Uterus (tissue), 4 donors: Measurements from ENCODE around the gene SNCB. TPM values are rescaled to one million over a fixed set of nuclear protein-coding genes. Genes with fewer than 3 reads are reported as not detected.

Experiments
- DNase-seq, 2 donors: peaks; one replicate each; pipeline ENCODE4 v3.0.0-alpha.2; 2019 to 2020
- H3K27ac ChIP-seq, 2 donors: fragments of 200-600 bp; sonication (generic); 1 replicate in 1 of 2; 2 replicates in 1 of 2; pipeline ENCODE4 v1.5.1; 2016 to 2018
- H3K27me3 ChIP-seq, 2 donors: fragments of 200-600 bp; sonication (generic); one replicate each; pipeline ENCODE4 v1.5.1; 2018 to 2019; ENCODE audit warnings: control low read depth in 1 of 2
- H3K36me3 ChIP-seq, 2 donors: fragments of 200-600 bp; sonication (generic); one replicate each; pipeline ENCODE4 v1.5.1; 2019; ENCODE audit warnings: control low read depth in 1 of 2
- H3K4me1 ChIP-seq, 2 donors: fragments of 200-600 bp; sonication (generic); one replicate each; pipeline ENCODE4 v1.5.1; 2018 to 2019; ENCODE audit warnings: control low read depth in 1 of 2
- H3K4me3 ChIP-seq, 2 donors: fragments of 200-600 bp; sonication (generic); 1 replicate in 1 of 2; 2 replicates in 1 of 2; pipeline ENCODE4 v1.5.1; 2018 to 2019; ENCODE audit warnings: mild to moderate bottlenecking in 1 of 2
- H3K9me3 ChIP-seq, 2 donors: fragments of 200-600 bp; sonication (generic); one replicate each; pipeline ENCODE4 v1.5.1; 2019; ENCODE audit warnings: control low read depth in 1 of 2
- CTCF ChIP-seq, 4 experiments: fragments of 200-600 bp in 2 of 4; fragments of 450-650 bp in 2 of 4; sonication (generic) in 2 of 4; IDR thresholded peaks; one replicate each; pipeline ENCODE4 v1.5.1; 2016 to 2019; ENCODE audit warnings: antibody characterized with exemption in 4 of 4, mild to moderate bottlenecking in 2 of 4, moderate library complexity in 1 of 4
- POLR2A ChIP-seq, 2 donors: fragments of 450-650 bp; IDR thresholded peaks; one replicate each; pipeline ENCODE4 v1.6.1; 2016; ENCODE audit warnings: antibody characterized with exemption in 2 of 2, mild to moderate bottlenecking in 1 of 2, moderate library complexity in 1 of 2
- intact Hi-C: fragments of 100-400 bp; cut with DNase I; formaldehyde crosslinking; loops from one replicate; pipeline ENCODE4 v1.15.1; 2023; ENCODE audit warnings: low total_unique reads
- total RNA-seq, 4 donors: library from RNA; depleted of rRNA in 3 of 4; stranded (reverse); fragments of >200 nt in 3 of 4; gene quantifications; one replicate each; pipeline versions ENCODE4 v1.1.0 to v1.2.4, GENCODE V29; 2014 to 2023
- donor health status: DM: yes; HTN: yes; CAD: no.

The SNCB gene
- total RNA-seq, 4 donors from 2014 or later: not detected

GRCh38 chr5:176614805-176615478 is 15.4 kb downstream of the SNCB start:
- H3K36me3 ChIP-seq: no peaks in the 10 kb centered on the region

GRCh38 chr5:176612855-176613254 is 17.5 kb downstream of the SNCB start:
- TF ChIP-seq POLR2A (IDR thresholded peaks at IDR 0.05) (no peak), CTCF (IDR thresholded peaks at IDR 0.05) (no peak)
- Histone ChIP-seq H3K36me3 (no peaks in the 10 kb centered on the region), H3K27ac (no peak overlapping the region), H3K27me3 (peaks cover 0 to 8% of the 10 kb centered on the region in 2 donors), H3K4me1 (peaks cover 0 to 9% of the 10 kb centered on the region in 2 donors), H3K9me3 (no peaks in the 10 kb centered on the region), H3K4me3 (no peak overlapping the region)
- DNase-seq: no peak
- intact Hi-C loops: no loop called here

More at GRCh38 chr5:176614805-176615478, 15.4 kb downstream of the SNCB start:
- no peak for TF ChIP-seq POLR2A (IDR thresholded peaks at IDR 0.05)
- TF ChIP-seq CTCF (IDR thresholded peaks at IDR 0.05): no peak
- H3K27ac ChIP-seq: no peak overlapping the region
- intact Hi-C loops: no loop called here
- peaks cover 0 to 16% of the 10 kb centered on the region in 2 donors for H3K4me1 ChIP-seq
- DNase-seq: no peak
- H3K9me3 ChIP-seq: no peaks in the 10 kb centered on the region
- no peak overlapping the region for H3K4me3 ChIP-seq
- peaks cover 16 to 19% of the 10 kb centered on the region in 2 donors for H3K27me3 ChIP-seq

DNA sequence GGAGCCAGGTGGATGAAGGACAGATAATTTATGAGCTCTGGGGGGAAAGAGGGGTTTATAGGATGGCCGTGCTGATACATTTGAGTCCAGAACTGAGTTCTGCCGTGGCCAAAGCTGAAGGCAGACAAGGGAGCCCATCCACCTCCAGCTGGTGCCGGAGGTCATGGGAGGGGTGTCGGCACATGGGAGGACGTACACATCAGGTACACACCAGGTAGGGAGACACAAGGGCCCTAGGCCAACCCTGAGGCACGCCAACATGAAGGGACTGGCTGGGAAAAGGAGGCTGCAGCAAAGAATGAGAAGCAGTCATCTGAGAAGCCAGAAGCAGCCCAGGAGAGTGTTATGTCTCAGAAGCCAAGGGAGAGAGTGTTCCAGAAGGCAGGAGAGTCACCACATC is 18.3 kb downstream of the SNCB start:
- intact Hi-C loops: no loop called here
- TF ChIP-seq CTCF (IDR thresholded peaks at IDR 0.05) (no peak), POLR2A (IDR thresholded peaks at IDR 0.05) (no peak)
- no peaks in the 10 kb centered on the region for H3K36me3 ChIP-seq
- peaks cover 0 to 9% of the 10 kb centered on the region in 2 donors for H3K4me1 ChIP-seq
- no peaks in the 10 kb centered on the region for H3K9me3 ChIP-seq
- peaks cover 0 to 8% of the 10 kb centered on the region in 2 donors for H3K27me3 ChIP-seq
- no peak for DNase-seq
- H3K4me3 ChIP-seq: no peak overlapping the region
- H3K27ac ChIP-seq: no peak overlapping the region

DNA sequence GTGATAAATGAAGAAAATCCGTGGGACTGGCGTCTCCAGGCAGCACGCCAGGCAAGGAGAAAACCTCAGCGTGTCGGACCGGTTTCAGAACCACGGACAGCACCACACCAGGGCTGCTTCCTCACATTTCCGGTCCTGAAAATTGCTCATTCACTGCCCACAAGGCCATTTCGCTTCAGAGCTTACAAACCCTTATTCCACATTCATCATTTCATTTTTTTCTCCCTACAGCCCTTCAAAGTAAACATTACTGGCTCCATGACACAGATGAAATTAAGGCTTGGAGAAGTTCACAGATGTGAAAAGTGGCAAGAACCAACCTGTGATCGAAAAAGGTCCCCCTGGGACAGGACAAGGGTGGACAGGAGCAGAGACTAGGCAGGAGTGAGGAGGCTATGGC is 18.9 kb downstream of the SNCB start:
- H3K9me3 ChIP-seq: no peaks in the 10 kb centered on the region
- intact Hi-C loops: no loop called here
- DNase-seq: peak; percentile 34 to 55
- H3K36me3 ChIP-seq: no peaks in the 10 kb centered on the region
- TF ChIP-seq POLR2A (IDR thresholded peaks at IDR 0.05): no peak
- TF ChIP-seq CTCF (IDR thresholded peaks at IDR 0.05): no peak
- peaks cover 0 to 8% of the 10 kb centered on the region in 2 donors for H3K27me3 ChIP-seq
- H3K4me1 ChIP-seq: peaks cover 0 to 9% of the 10 kb centered on the region in 2 donors
- no peak overlapping the region for H3K4me3 ChIP-seq
- no peak overlapping the region for H3K27ac ChIP-seq

GRCh38 chr5:176610435-176610773 is 19.9 kb downstream of the SNCB start:
- intact Hi-C loops: no loop called here
- peak overlapping the region; percentile 25 to 31 for H3K4me3 ChIP-seq

More at GRCh38 chr5:176610435-176610773, 19.9 kb downstream of the SNCB start:
- Histone ChIP-seq H3K27ac (no peak overlapping the region), H3K9me3 (no peaks in the 10 kb centered on the region), H3K4me1 (peaks cover 0 to 9% of the 10 kb centered on the region in 2 donors), H3K36me3 (no peaks in the 10 kb centered on the region), H3K27me3 (peaks cover 0 to 8% of the 10 kb centered on the region in 2 donors)
- no peak for DNase-seq
- TF ChIP-seq CTCF (IDR thresholded peaks at IDR 0.05) (no peak), POLR2A (IDR thresholded peaks at IDR 0.05) (no peak)
